Body of pancreas (tissue), 4 donors: Measurements from ENCODE around the gene ADAMTS4. TPM values are rescaled to one million over a fixed set of nuclear protein-coding genes. Genes with fewer than 3 reads are reported as not detected.

Experiments used
- ATAC-seq: fragments of 150-250 bp; one replicate; pipeline ENCODE4 v1.9.1; 2016
- DNase-seq, 4 donors: peaks; one replicate each; pipeline ENCODE4 v3.0.0-alpha.2; 2019
- H3K27ac ChIP-seq, 4 donors: fragments of 200-600 bp; sonication (generic); 1 replicate in 3 of 4; 2 replicates in 1 of 4; pipeline versions ENCODE4 v1.5.1 to v1.6.1; 2016 to 2019; ENCODE audit warnings: mild to moderate bottlenecking in 1 of 4, mixed read lengths in 1 of 4, moderate library complexity in 1 of 4
- H3K27me3 ChIP-seq, 2 donors: fragments of 200-600 bp; sonication (generic); one replicate each; pipeline ENCODE4 v1.6.0; 2016; ENCODE audit warnings: mild to moderate bottlenecking in 1 of 2
- H3K36me3 ChIP-seq, 2 donors: fragments of 200-600 bp; sonication (generic); replicated peaks in 1 of 2; 2 replicates each; pipeline ENCODE4 v1.5.1; 2016; ENCODE audit warnings: low read depth in 2 of 2; ENCODE audit not compliant: insufficient read depth in 1 of 2
- H3K4me1 ChIP-seq: fragments of 200-600 bp; sonication (generic); one replicate; pipeline ENCODE4 v1.6.0; 2016
- H3K4me3 ChIP-seq, 2 donors: fragments of 200-600 bp; sonication (generic); 1 replicate in 1 of 2; 2 replicates in 1 of 2; pipeline ENCODE4 v1.5.1; 2016 to 2019
- H3K9me3 ChIP-seq, 3 donors: fragments of 200-600 bp; sonication (generic); 1 replicate in 2 of 3; 2 replicates in 1 of 3; pipeline ENCODE4 v1.5.1; 2016
- CTCF ChIP-seq, 7 experiments: fragments of 450-650 bp in 4 of 7; fragments of 200-600 bp in 3 of 7; sonication (generic) in 3 of 7; IDR thresholded peaks; one replicate each; pipeline ENCODE4 v1.5.1; 2016 to 2019; ENCODE audit warnings: antibody characterized with exemption in 7 of 7
- POLR2A ChIP-seq, 3 donors: fragments of 450-650 bp; IDR thresholded peaks; one replicate each; pipeline ENCODE4 v1.6.1; 2016; ENCODE audit warnings: antibody characterized with exemption in 3 of 3, mild to moderate bottlenecking in 2 of 3
- WGBS, 2 donors: methylation state at CpG; one replicate each; pipeline ENCODE4 v1.1.5; 2017; 5-methylcytosine and 5-hydroxymethylcytosine counted together
- intact Hi-C: fragments of 100-400 bp; cut with DNase I; formaldehyde crosslinking; loops from one replicate; pipeline ENCODE4 v1.15.1; 2023
- total RNA-seq, 2 donors: library from RNA; depleted of rRNA; stranded (reverse); fragments of >200 nt; gene quantifications; one replicate each; pipeline ENCODE4 v1.1.0, GENCODE V29; 2016

Gene ADAMTS4
- total RNA-seq, 2 donors from 2014 or later, result 6.7 to 7.9 TPM

GRCh38 chr1:161197560-161198193 lies 1.2 kb downstream of the ADAMTS4 start:
- intact Hi-C loops, result no loop called here
- no peak for TF ChIP-seq CTCF (IDR thresholded peaks at IDR 0.05)
- peak in 1 of 3 donors; percentile 6 for TF ChIP-seq POLR2A (IDR thresholded peaks at IDR 0.05)
- no peak for DNase-seq
- Histone ChIP-seq H3K27ac (peak overlapping the region in 3 of 4 donors; percentile 16 to 91 (median 57)), H3K9me3 (no peaks in the 10 kb centered on the region), H3K4me1 (peaks cover 11% of the 10 kb centered on the region), H3K27me3 (no peaks in the 10 kb centered on the region), H3K4me3 (no peak overlapping the region), H3K36me3 (no peaks in the 10 kb centered on the region)
- ATAC-seq, result no peak
- 66 to 75% methylated on average over 8 to 11 of the region's 11 CpGs for WGBS, 2 donors

GRCh38 chr1:161196521-161197451 lies 2.1 kb downstream of the ADAMTS4 start:
- DNase-seq, result peak in 1 of 4 donors; percentile 37
- no peaks in the 10 kb centered on the region for H3K36me3 ChIP-seq
- no peak overlapping the region for H3K4me3 ChIP-seq
- no peaks in the 10 kb centered on the region for H3K9me3 ChIP-seq
- ATAC-seq, result no peak
- peak overlapping the region in 1 of 4 donors; percentile 57 for H3K27ac ChIP-seq
- no peaks in the 10 kb centered on the region for H3K27me3 ChIP-seq
- no peak for TF ChIP-seq CTCF (IDR thresholded peaks at IDR 0.05)
- peak in 2 of 3 donors; percentile 22 to 36 for TF ChIP-seq POLR2A (IDR thresholded peaks at IDR 0.05)
- WGBS, 2 donors, result 58 to 75% methylated on average over 18 to 25 of the region's 27 CpGs
- intact Hi-C loops, result no loop called here
- H3K4me1 ChIP-seq, result peaks cover 11% of the 10 kb centered on the region

GRCh38 chr1:161196111-161196510 lies 2.7 kb downstream of the ADAMTS4 start:
- peaks cover 4% of the 10 kb centered on the region for H3K4me1 ChIP-seq
- intact Hi-C loops, result no loop called here
- no peaks in the 10 kb centered on the region for H3K36me3 ChIP-seq
- no peaks in the 10 kb centered on the region for H3K27me3 ChIP-seq
- no peaks in the 10 kb centered on the region for H3K9me3 ChIP-seq
- H3K4me3 ChIP-seq, result no peak overlapping the region
- H3K27ac ChIP-seq, result no peak overlapping the region
- TF ChIP-seq POLR2A (IDR thresholded peaks at IDR 0.05), result no peak
- no peak for TF ChIP-seq CTCF (IDR thresholded peaks at IDR 0.05)
- no peak for ATAC-seq
- 66 to 86% methylated on average over 4 to 7 of the region's 7 CpGs for WGBS, 2 donors
- no peak for DNase-seq

- no peak overlapping the region for H3K4me3 ChIP-seq
- H3K9me3 ChIP-seq, result no peaks in the 10 kb centered on the region
- intact Hi-C loops, result no loop called here
- H3K4me1 ChIP-seq, result no peaks in the 10 kb centered on the region
- H3K36me3 ChIP-seq, result no peaks in the 10 kb centered on the region
- ATAC-seq (no peak), DNase-seq (no peak)
- TF ChIP-seq CTCF (IDR thresholded peaks at IDR 0.05) (no peak), POLR2A (IDR thresholded peaks at IDR 0.05) (no peak)
- 61 to 74% methylated on average over 2 to 4 of the region's 4 CpGs for WGBS, 2 donors
- no peaks in the 10 kb centered on the region for H3K27me3 ChIP-seq
- H3K27ac ChIP-seq, result no peak overlapping the region
Measured at GRCh38 chr1:161195171-161195570, 3.7 kb downstream of the ADAMTS4 start.
